Thyroid gland (tissue), 4 donors: ENCODE measurements around the gene NFE2L3. TPM values are rescaled to one million over a fixed set of nuclear protein-coding genes. Genes with fewer than 3 reads are reported as not detected.

ENCODE experiments used
- DNase-seq, 2 donors: peaks; one replicate each; pipeline ENCODE4 v3.0.0-alpha.2; 2019
- H3K27ac ChIP-seq, 3 donors: fragments of 200-600 bp; sonication (generic); 1 replicate in 2 of 3; 2 replicates in 1 of 3; pipeline ENCODE4 v1.5.1; 2016 to 2019; ENCODE audit warnings: mild to moderate bottlenecking in 1 of 3, moderate library complexity in 1 of 3
- H3K27me3 ChIP-seq: fragments of 200-600 bp; sonication (generic); one replicate; pipeline ENCODE4 v1.5.1; 2019
- H3K36me3 ChIP-seq, 2 donors: fragments of 200-600 bp; sonication (generic); one replicate each; pipeline ENCODE4 v1.5.1; 2016 to 2019
- H3K4me1 ChIP-seq, 2 donors: fragments of 200-600 bp; sonication (generic); one replicate each; pipeline ENCODE4 v1.5.1; 2017 to 2019
- H3K4me3 ChIP-seq, 3 donors: fragments of 200-600 bp; sonication (generic); replicated peaks in 1 of 3; 1 replicate in 2 of 3; 2 replicates in 1 of 3; pipeline ENCODE4 v1.5.1; 2016; ENCODE audit warnings: mild to moderate bottlenecking in 1 of 3
- H3K9me3 ChIP-seq: fragments of 200-600 bp; sonication (generic); one replicate; pipeline ENCODE4 v1.5.1; 2017
- POLR2A ChIP-seq, 2 donors: fragments of 450-650 bp; IDR thresholded peaks; one replicate each; pipeline ENCODE4 v1.6.1; 2017; ENCODE audit warnings: antibody characterized with exemption in 2 of 2, mild to moderate bottlenecking in 2 of 2, moderate library complexity in 1 of 2
- WGBS, 2 donors: methylation state at CpG; one replicate each; pipeline ENCODE4 v1.1.5; 2017; 5-methylcytosine and 5-hydroxymethylcytosine counted together
- intact Hi-C: fragments of 100-400 bp; cut with DNase I; formaldehyde crosslinking; loops from one replicate; pipeline ENCODE4 v1.15.1; 2023
- total RNA-seq, 4 donors: library from RNA; depleted of rRNA; stranded (reverse); fragments of >200 nt; gene quantifications; one replicate each; pipeline ENCODE4 v1.2.3, GENCODE V29; 2016
- TF ChIP-seq, protein P1 (sequence below), 6 experiments: fragments of 200-600 bp in 3 of 6; fragments of 450-650 bp in 3 of 6; sonication (generic) in 3 of 6; IDR thresholded peaks; one replicate each; pipeline ENCODE4 v1.5.1; 2016 to 2019; ENCODE audit warnings: antibody characterized with exemption in 6 of 6, mild to moderate bottlenecking in 2 of 6, inconsistent platforms in 1 of 6, moderate library complexity in 1 of 6

Gene NFE2L3
- total RNA-seq, 4 donors from 2014 or later: 0.33 to 1.4 (median 0.98) TPM

DNA sequence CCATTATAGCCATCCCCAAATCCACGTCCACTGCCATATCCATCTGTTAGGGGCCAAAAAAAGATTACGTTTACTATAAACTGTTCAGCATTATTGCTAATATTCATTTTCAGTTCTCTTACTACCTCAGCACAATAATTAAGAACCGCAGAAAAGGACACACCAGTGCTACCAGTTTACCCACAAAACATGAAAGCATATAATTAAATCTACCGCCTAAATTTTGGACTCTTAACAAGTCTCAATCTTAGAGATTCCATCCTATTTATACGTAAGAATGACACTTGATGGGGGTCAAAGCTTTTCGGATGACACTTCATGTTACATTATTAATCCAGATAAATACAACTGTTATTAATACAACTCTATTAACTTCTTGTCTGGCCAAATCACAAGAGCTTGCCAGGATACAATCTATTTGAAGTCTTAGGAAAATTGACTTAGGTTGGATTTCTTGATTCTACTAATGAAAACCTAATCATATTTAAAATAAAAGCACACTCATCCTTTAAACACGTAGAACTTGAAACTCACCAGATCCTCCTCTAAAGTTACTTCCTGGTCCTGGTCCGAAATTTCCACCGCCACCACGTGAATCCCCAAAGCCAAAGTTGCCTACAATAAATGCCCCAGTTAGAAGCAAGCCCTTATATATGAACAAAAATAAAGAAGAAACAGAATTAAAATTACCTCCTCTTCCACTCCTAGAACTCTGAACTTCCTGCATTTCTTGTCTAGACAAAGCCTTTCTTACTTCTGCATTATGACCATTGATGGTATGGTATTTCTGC lies 44.1 kb downstream of the NFE2L3 start:
- no peaks in the 10 kb centered on the region for H3K9me3 ChIP-seq
- TF ChIP-seq, protein P1, sequence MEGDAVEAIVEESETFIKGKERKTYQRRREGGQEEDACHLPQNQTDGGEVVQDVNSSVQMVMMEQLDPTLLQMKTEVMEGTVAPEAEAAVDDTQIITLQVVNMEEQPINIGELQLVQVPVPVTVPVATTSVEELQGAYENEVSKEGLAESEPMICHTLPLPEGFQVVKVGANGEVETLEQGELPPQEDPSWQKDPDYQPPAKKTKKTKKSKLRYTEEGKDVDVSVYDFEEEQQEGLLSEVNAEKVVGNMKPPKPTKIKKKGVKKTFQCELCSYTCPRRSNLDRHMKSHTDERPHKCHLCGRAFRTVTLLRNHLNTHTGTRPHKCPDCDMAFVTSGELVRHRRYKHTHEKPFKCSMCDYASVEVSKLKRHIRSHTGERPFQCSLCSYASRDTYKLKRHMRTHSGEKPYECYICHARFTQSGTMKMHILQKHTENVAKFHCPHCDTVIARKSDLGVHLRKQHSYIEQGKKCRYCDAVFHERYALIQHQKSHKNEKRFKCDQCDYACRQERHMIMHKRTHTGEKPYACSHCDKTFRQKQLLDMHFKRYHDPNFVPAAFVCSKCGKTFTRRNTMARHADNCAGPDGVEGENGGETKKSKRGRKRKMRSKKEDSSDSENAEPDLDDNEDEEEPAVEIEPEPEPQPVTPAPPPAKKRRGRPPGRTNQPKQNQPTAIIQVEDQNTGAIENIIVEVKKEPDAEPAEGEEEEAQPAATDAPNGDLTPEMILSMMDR (IDR thresholded peaks at IDR 0.05): no peak
- no peak for TF ChIP-seq POLR2A (IDR thresholded peaks at IDR 0.05)
- peaks cover 60 to 62% of the 10 kb centered on the region in 2 donors for H3K36me3 ChIP-seq
- peaks cover 12 to 39% of the 10 kb centered on the region in 2 donors for H3K4me1 ChIP-seq
- DNase-seq: no peak
- 68 to 69% methylated on average over 10 of the region's 10 CpGs for WGBS, 2 donors
- no peak overlapping the region for H3K4me3 ChIP-seq
- no peak overlapping the region for H3K27ac ChIP-seq
- intact Hi-C loops: no loop called here
- no peaks in the 10 kb centered on the region for H3K27me3 ChIP-seq

GRCh38 chr7:26197153-26198115 lies 45.4 kb downstream of the NFE2L3 start:
- Histone ChIP-seq H3K27ac (peak overlapping the region in 1 of 3 donors; percentile 100), H3K27me3 (no peaks in the 10 kb centered on the region), H3K4me3 (peak overlapping the region in 1 of 3 donors; percentile 96), H3K4me1 (peaks cover 12 to 38% of the 10 kb centered on the region in 2 donors), H3K36me3 (peaks cover 46 to 49% of the 10 kb centered on the region in 2 donors), H3K9me3 (no peaks in the 10 kb centered on the region)
- TF ChIP-seq, protein P1 (IDR thresholded peaks at IDR 0.05): no peak
- no peak for TF ChIP-seq POLR2A (IDR thresholded peaks at IDR 0.05)
- 20 to 24% methylated on average over 5 of the region's 5 CpGs for WGBS, 2 donors
- intact Hi-C loops: no loop called here
- DNase-seq: no peak

DNA sequence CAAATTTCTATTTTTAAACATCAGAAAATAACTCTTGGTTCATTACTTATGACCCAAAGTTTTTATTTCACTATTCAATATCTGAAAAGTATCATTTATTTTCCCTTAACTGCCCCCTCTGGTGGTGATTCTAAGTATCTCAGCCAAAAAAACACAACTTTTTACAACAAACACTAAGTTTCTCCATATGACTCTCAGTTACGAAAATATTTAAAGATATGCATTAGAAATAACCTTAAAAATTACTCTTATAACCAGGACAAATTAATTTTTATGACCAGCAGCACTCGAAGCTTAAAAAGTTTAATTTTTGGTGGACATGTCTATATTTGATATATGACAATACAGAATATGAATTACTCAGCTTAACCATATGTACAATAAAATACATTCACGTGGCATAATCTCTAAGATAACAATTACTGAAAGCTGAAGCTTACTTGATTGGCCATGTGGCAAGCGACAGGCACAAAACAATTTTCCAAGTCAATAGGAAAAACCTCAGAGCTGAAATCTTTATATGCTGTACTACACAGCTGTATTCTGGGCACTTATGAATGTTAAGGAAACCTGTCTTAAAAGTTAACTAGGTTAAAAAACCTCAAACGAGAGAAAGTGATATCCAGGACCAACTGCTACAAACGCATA lies 46.3 kb downstream of the NFE2L3 start:
- Histone ChIP-seq H3K27ac (peak overlapping the region in 2 of 3 donors; percentile 99 to 100), H3K4me1 (peaks cover 15 to 36% of the 10 kb centered on the region in 2 donors), H3K27me3 (no peaks in the 10 kb centered on the region), H3K4me3 (peak overlapping the region; percentile 61 to 96 (median 86)), H3K9me3 (no peaks in the 10 kb centered on the region), H3K36me3 (peaks cover 38 to 40% of the 10 kb centered on the region in 2 donors)
- TF ChIP-seq, protein P1 (IDR thresholded peaks at IDR 0.05): peak; percentile 34 to 72 (median 63)
- no peak for TF ChIP-seq POLR2A (IDR thresholded peaks at IDR 0.05)
- whole genome bisulfite sequencing, 2 donors: 1% methylated on average over 6 of the region's 6 CpGs
- intact Hi-C loops: no loop called here
- DNase-seq: no peak

- intact Hi-C loops: no loop called here
These were observed 46.8 kb downstream of the NFE2L3 start for GRCh38 chr7:26198781-26199169.

More at GRCh38 chr7:26198781-26199169, 46.8 kb downstream of the NFE2L3 start:
- Histone ChIP-seq H3K4me3 (peak overlapping the region; percentile 61 to 96 (median 86)), H3K4me1 (peaks cover 20 to 36% of the 10 kb centered on the region in 2 donors), H3K9me3 (no peaks in the 10 kb centered on the region), H3K36me3 (peaks cover 33 to 35% of the 10 kb centered on the region in 2 donors), H3K27ac (peak overlapping the region; percentile 99 to 100 (median 99)), H3K27me3 (no peaks in the 10 kb centered on the region)
- TF ChIP-seq POLR2A (IDR thresholded peaks at IDR 0.05): no peak
- 1% methylated on average over 7 of the region's 7 CpGs for WGBS, 2 donors
- DNase-seq: no peak
